AG09309 (cell line): Measurements from ENCODE around the gene TMC1.
A peak's percentile ranks its signal among the peaks of the same experiment; 100 is the strongest.

Experiments used
- DNase-seq: peaks from one replicate; pipeline ENCODE4 v3.0.0-alpha.2; 2010; ENCODE audit warnings: low read depth
- H3K4me3 ChIP-seq: 2 replicates; pipeline ENCODE4 v1.5.1; 2011; ENCODE audit warnings: mild to moderate bottlenecking, low read depth, low read length, moderate library complexity; ENCODE audit not compliant: control insufficient read depth
- TF ChIP-seq, protein P1 (sequence below): IDR thresholded peaks from 2 replicates; pipeline ENCODE4 v1.5.1; 2011; ENCODE audit warnings: mild to moderate bottlenecking, low read depth, low read length, inconsistent platforms; ENCODE audit not compliant: insufficient read depth, control insufficient read depth; ENCODE audit errors: missing control alignments

TMC1 gene

DNA sequence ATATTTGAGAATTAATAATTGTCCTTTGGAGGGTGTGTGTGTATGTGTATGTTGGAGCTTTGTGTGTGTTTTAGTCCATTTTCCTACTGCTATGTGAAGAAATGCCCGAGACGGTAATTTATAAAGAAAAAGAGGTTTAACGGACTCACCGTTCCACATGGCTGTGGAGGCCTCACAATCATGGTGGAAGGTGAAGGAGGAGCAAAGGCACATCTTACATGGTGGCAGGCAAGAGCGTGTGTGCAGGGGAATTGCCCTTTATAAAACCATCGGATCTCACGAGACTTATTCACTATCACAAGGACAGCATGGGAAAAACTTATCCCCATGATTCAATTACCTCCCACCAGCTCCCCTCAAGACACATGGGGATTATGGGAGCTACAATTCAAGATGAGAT, 44.1 kb downstream of the TMC1 start:
- TF ChIP-seq, protein P1, sequence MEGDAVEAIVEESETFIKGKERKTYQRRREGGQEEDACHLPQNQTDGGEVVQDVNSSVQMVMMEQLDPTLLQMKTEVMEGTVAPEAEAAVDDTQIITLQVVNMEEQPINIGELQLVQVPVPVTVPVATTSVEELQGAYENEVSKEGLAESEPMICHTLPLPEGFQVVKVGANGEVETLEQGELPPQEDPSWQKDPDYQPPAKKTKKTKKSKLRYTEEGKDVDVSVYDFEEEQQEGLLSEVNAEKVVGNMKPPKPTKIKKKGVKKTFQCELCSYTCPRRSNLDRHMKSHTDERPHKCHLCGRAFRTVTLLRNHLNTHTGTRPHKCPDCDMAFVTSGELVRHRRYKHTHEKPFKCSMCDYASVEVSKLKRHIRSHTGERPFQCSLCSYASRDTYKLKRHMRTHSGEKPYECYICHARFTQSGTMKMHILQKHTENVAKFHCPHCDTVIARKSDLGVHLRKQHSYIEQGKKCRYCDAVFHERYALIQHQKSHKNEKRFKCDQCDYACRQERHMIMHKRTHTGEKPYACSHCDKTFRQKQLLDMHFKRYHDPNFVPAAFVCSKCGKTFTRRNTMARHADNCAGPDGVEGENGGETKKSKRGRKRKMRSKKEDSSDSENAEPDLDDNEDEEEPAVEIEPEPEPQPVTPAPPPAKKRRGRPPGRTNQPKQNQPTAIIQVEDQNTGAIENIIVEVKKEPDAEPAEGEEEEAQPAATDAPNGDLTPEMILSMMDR: no peak
- DNase-seq: no peak
- H3K4me3 ChIP-seq: no peak overlapping the region

DNA sequence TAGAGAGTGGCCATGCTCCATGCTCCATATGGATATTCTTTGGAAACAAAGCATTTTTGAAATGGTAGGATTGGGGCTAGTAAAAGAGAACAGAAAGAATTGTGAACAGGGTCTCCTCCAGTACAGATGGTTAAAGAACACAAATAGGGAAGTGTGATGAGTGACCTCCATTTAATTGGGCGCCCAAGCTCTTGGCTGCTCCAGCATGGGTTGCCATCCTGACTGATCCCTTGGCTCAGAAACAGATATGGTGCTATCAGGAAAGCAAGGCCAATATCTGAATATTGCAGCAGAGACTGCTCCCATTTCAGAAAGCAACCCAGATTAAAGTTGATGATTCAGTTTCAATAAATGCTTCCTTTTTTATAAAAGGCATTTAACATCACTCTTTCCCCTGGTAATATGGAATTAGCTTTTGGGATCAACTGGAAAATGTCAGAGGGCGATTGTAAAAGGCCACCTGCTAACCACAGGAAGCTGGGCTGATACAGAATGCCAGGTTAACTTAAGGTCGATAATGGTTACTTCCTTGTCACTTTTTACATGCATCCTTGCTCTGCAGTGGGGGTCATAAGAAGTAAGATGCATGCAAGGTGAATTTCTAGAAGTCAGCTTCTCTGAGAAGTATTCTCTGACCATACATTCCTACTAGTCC, 52.9 kb downstream of the TMC1 start:
- no peak overlapping the region for H3K4me3 ChIP-seq
- TF ChIP-seq, protein P1: no peak
- DNase-seq: no peak

DNA sequence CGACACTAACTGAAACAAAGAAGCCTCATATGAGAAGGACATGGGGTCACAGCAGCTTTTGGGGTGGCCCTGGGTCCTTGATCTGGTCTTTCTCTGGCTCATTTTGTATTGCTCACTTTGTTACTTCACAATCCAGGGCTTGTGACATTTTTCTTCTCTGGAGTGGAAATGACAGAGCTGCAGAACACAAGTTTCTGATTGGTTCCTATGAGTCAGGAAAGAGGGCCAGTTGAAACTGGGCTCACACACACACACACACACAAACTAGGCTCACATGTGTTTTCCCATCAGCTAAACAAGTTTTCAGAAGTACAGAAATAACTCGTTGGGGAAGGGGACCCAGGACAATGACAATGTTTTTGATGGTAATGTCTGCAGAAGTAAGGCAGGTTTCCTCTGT, 54.3 kb downstream of the TMC1 start:
- TF ChIP-seq, protein P1: no peak
- DNase-seq: no peak

DNA sequence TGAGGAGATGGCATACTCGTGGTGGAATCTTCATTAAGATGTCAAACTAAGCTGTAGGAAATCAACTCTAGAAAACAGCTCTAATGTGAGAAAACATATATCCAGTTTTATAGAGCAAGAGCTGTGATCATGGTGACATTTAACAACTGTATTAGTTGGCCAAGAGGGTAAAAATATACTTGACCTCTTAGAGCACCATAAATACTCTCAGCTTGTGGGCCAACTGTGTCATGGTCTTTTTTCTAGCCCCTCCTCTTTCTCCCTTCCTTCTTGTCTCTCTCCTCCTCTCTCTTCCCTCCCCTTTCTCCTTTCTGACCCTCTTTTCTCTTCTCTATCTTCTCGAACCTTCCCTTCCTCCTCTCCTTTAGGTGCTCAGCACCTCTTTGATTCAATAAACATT, 54.7 kb downstream of the TMC1 start:
- TF ChIP-seq, protein P1: no peak
- no peak for DNase-seq
- H3K4me3 ChIP-seq: no peak overlapping the region

More for the DNA sequence above, 54.3 kb downstream of the TMC1 start:
- no peak overlapping the region for H3K4me3 ChIP-seq

DNA sequence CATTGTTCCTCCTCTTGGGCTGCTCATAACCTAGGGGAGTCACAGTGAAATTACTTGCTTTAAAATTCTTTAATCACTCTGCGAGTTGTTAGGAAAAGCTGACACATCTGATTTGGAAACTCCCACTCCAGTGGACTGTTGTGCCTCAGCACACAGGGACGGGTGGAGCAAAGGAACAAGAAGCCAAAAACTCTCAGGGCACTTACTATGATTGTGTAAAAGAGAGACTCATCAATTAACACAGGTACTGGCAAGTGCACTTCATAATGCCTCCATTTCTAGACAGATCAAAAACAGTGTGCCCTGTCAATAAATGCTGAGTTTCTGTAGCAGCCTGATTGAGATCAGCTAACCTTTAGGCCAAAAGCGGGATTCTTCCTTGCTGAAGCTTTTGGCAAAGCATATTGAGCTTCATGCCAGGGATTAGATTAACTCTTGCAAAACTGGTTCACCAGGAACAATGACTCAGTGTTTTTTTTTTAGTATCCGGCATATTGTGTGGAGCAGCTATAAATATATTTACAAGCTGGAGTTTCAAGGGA, 55.9 kb downstream of the TMC1 start:
- TF ChIP-seq, protein P1: no peak
- DNase-seq: peak; percentile 88

DNA sequence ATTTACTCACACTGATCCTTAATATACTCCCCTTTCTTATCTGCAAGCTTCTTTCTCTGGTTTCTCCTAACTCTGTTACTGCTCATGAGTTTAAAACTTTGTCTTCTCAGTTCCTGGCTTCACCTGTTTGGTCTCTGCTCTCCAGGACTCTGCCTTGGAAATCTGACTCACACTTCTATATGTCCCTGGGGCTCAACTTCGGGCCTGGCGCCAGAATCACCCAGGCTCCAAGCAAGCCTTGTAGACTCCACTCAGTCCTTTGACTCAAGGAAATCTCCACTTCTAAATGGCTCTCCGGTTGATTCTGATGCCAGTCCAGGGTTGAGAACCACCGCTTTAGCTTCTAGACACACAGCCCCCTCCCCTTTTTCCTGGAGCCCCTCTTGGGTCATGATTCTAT, 57.8 kb downstream of the TMC1 start:
- TF ChIP-seq, protein P1: no peak
- no peak for DNase-seq
- H3K4me3 ChIP-seq: no peak overlapping the region

More for the DNA sequence above, 55.9 kb downstream of the TMC1 start:
- H3K4me3 ChIP-seq: no peak overlapping the region
